CD4-positive, alpha-beta T cell (primary cell): ENCODE results near the gene DIAPH1. TPM values are rescaled to one million over a fixed set of nuclear protein-coding genes. Genes with fewer than 3 reads are reported as not detected.

Source experiments
- ATAC-seq: fragments of 200-7000 bp; cut with Tn5 transposase; one replicate; pipeline ENCODE4 v1.10.0; 2022; ENCODE audit warnings: mild to moderate bottlenecking; ENCODE audit not compliant: poor library complexity
- CTCF ChIA-PET: fragments of 350-600 bp; sonication (Branson Sonifier 250); formaldehyde crosslinking; loops from one replicate; lab custom pipeline; 2021; ENCODE audit warnings: antibody characterized with exemption, inconsistent platforms; lab: Charles Lee
- POLR2A ChIA-PET: fragments of 350-600 bp; sonication (Branson Sonifier 250); formaldehyde crosslinking; loops from one replicate; lab custom pipeline; 2021; ENCODE audit warnings: antibody characterized with exemption, inconsistent platforms; lab: Charles Lee
- DNase-seq, 14 experiments: peaks; one replicate each; pipeline ENCODE4 v3.0.0-alpha.2; 2013 to 2020; ENCODE audit warnings: mixed read lengths in 2 of 14
- H3K27ac ChIP-seq, 2 donors: one replicate each; pipeline versions ENCODE4 v1.5.1 to v1.7.0; 2013; ENCODE audit warnings: low read length in 2 of 2, low read depth in 1 of 2, mild to moderate bottlenecking in 1 of 2
- H3K27me3 ChIP-seq, 2 experiments: 1 replicate in 1 of 2; 2 replicates in 1 of 2; pipeline versions ENCODE4 v1.6.1 to v1.7.0; 2013; ENCODE audit warnings: low read length in 2 of 2, control low read depth in 1 of 2, mild to moderate bottlenecking in 1 of 2, moderate library complexity in 1 of 2; ENCODE audit not compliant: insufficient read depth in 2 of 2, control insufficient read depth in 1 of 2
- H3K36me3 ChIP-seq: one replicate; pipeline ENCODE4 v1.6.1; 2013; ENCODE audit warnings: low read length, control low read depth; ENCODE audit not compliant: insufficient read depth
- H3K4me1 ChIP-seq: one replicate; pipeline ENCODE4 v1.6.1; 2013; ENCODE audit warnings: low read length, control low read depth; ENCODE audit not compliant: insufficient read depth
- H3K4me3 ChIP-seq: one replicate; pipeline ENCODE4 v1.5.1; 2013; ENCODE audit warnings: mild to moderate bottlenecking, low read length, moderate library complexity
- H3K9me3 ChIP-seq, 2 experiments: 1 replicate in 1 of 2; 2 replicates in 1 of 2; pipeline versions ENCODE4 v1.6.1 to v1.7.0; 2013; ENCODE audit warnings: low read length in 2 of 2, mild to moderate bottlenecking in 2 of 2, control low read depth in 1 of 2, moderate library complexity in 1 of 2; ENCODE audit not compliant: control insufficient read depth in 1 of 2, insufficient read depth in 1 of 2
- H3K27ac Mint-ChIP-seq: one replicate; pipeline ENCODE4 v1.8.0; 2020; ENCODE audit warnings: mixed read lengths
- H3K27me3 Mint-ChIP-seq: one replicate; pipeline ENCODE4 v1.8.0; 2021; ENCODE audit warnings: mixed read lengths
- H3K36me3 Mint-ChIP-seq: one replicate; pipeline ENCODE4 v1.8.0; 2021; ENCODE audit warnings: low read depth, mixed read lengths
- H3K4me1 Mint-ChIP-seq: one replicate; pipeline ENCODE4 v1.8.0; 2021; ENCODE audit warnings: low read depth, mixed read lengths
- H3K4me3 Mint-ChIP-seq: one replicate; pipeline ENCODE4 v1.8.0; 2020; ENCODE audit warnings: mild to moderate bottlenecking, mixed read lengths
- H3K9me3 Mint-ChIP-seq: one replicate; pipeline ENCODE4 v1.8.0; 2020; ENCODE audit warnings: mixed read lengths
- intact Hi-C, 2 experiments: fragments of 100-400 bp; cut with DNase I in 1 of 2; cut with micrococcal nuclease in 1 of 2; formaldehyde crosslinking; loops; one replicate each; pipeline versions ENCODE4 v1.15.1 to v1.9.0; 2023 to 2025; cut with DNase I, micrococcal nuclease
- total RNA-seq, 174 experiments: library from RNA in 2 of 174; stranded (reverse) in 2 of 174; gene quantifications; one replicate each; pipeline ENCODE4 v1.2.3 and lab custom pipeline; 2021 to 2026
- TF ChIP-seq, protein P1 (sequence below): fragments of 200-600 bp; IDR thresholded peaks from one replicate; pipeline ENCODE4 v1.8.0; 2022; ENCODE audit warnings: antibody characterized with exemption, mild to moderate bottlenecking

Gene DIAPH1
- total RNA-seq, 2 experiments from 2014 or later: 159 to 161 TPM

DNA sequence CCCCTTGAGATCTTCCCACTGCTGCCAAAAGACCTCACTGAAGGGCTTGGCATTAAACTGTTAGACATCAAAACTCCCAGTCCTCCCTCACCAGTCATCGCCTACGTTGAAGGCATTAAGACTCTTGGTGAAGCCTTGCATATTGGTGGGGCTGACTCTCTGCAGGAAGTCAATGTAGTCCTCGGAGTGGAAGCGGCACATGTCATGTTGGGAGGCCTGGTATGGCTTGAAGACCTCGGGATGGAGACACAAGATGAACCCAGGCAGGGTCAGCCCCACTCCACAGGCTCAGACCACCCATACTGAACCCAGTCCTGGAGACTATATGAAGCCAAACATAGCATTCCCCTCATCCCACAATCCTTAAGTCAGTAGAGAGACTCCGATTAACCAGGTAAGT, 15.9 kb upstream of the DIAPH1 start:
- peaks cover 46% of the 10 kb centered on the region for H3K4me1 Mint-ChIP-seq
- peaks cover 42% of the 10 kb centered on the region for H3K4me1 ChIP-seq
- H3K36me3 Mint-ChIP-seq: peaks cover 57% of the 10 kb centered on the region
- no peaks in the 10 kb centered on the region for H3K9me3 Mint-ChIP-seq
- H3K4me3 ChIP-seq: no peak overlapping the region
- peak overlapping the region; percentile 28 for H3K27ac Mint-ChIP-seq
- TF ChIP-seq, protein P1, sequence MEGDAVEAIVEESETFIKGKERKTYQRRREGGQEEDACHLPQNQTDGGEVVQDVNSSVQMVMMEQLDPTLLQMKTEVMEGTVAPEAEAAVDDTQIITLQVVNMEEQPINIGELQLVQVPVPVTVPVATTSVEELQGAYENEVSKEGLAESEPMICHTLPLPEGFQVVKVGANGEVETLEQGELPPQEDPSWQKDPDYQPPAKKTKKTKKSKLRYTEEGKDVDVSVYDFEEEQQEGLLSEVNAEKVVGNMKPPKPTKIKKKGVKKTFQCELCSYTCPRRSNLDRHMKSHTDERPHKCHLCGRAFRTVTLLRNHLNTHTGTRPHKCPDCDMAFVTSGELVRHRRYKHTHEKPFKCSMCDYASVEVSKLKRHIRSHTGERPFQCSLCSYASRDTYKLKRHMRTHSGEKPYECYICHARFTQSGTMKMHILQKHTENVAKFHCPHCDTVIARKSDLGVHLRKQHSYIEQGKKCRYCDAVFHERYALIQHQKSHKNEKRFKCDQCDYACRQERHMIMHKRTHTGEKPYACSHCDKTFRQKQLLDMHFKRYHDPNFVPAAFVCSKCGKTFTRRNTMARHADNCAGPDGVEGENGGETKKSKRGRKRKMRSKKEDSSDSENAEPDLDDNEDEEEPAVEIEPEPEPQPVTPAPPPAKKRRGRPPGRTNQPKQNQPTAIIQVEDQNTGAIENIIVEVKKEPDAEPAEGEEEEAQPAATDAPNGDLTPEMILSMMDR: no peak
- H3K9me3 ChIP-seq: no peaks in the 10 kb centered on the region
- no peaks in the 10 kb centered on the region for H3K27me3 Mint-ChIP-seq
- no peak for DNase-seq
- intact Hi-C loops: loop anchor here in 1 of 2 experiments (5.0 kb wide), 1 partner anchor 42 kb away; no protein-coding TSS in a partner anchor
- peak overlapping the region; percentile 92 for H3K4me3 Mint-ChIP-seq
- ChIA-PET POLR2A (interaction anchor here (4.7 to 8.8 kb wide), 2 partner anchors 16 to 17 kb away, joined by 73 to 100 read pairs; partner anchors contain the start of genes DIAPH1 and FCHSD1), CTCF (interaction anchor here (6.2 to 6.3 kb wide), 2 partner anchors 15 to 42 kb away, joined by 43 to 77 read pairs; partner anchors contain the start of gene DIAPH1)
- ATAC-seq: no peak
- no peak overlapping the region for H3K27ac ChIP-seq
- peaks cover 33% of the 10 kb centered on the region for H3K36me3 ChIP-seq
- H3K27me3 ChIP-seq: no peaks in the 10 kb centered on the region

GRCh38 chr5:141633871-141634561, 15.2 kb upstream of the DIAPH1 start:
- Histone ChIP-seq H3K4me1 (peaks cover 42% of the 10 kb centered on the region), H3K36me3 (peaks cover 39% of the 10 kb centered on the region), H3K27ac (no peak overlapping the region), H3K27me3 (no peaks in the 10 kb centered on the region), H3K4me3 (no peak overlapping the region), H3K9me3 (no peaks in the 10 kb centered on the region)
- ChIA-PET CTCF (interaction anchor here (0.7 to 6.3 kb wide), 5 partner anchors 10 to 1150 kb away, joined by 3 to 77 read pairs (median 9); partner anchors contain the start of gene DIAPH1), POLR2A (interaction anchor here (1.5 to 8.8 kb wide), 3 partner anchors 10 to 17 kb away, joined by 4 to 100 read pairs (median 7); partner anchors contain the start of genes DIAPH1 and FCHSD1)
- H3K9me3 Mint-ChIP-seq: no peaks in the 10 kb centered on the region
- H3K4me3 Mint-ChIP-seq: no peak overlapping the region
- H3K27me3 Mint-ChIP-seq: no peaks in the 10 kb centered on the region
- DNase-seq: no peak
- no peak for ATAC-seq
- TF ChIP-seq, protein P1: no peak
- peaks cover 64% of the 10 kb centered on the region for H3K36me3 Mint-ChIP-seq
- H3K4me1 Mint-ChIP-seq: peaks cover 53% of the 10 kb centered on the region
- peak overlapping the region; percentile 19 for H3K27ac Mint-ChIP-seq
- intact Hi-C loops: no loop called here

DNA sequence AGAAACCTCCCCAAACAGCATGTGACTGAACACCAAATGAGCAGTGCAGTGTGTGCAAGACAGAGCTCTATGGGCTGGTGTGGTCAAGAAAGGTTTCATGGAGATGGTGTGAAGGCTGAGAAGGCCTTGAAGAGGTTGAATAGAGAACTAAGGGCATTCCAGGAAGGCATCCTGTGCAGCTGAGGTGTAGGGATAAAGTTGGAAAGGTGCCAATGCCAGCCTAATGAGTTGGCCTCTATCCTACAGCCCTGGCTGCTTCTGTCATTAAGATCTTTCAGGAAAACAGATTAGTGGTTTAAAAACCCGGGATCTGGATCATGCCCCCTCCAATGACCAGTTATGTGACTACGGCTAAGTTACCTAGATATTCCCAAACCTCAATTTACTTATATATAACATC, 13.8 kb upstream of the DIAPH1 start:
- TF ChIP-seq, protein P1: no peak
- H3K4me1 ChIP-seq: peaks cover 29% of the 10 kb centered on the region
- no peaks in the 10 kb centered on the region for H3K27me3 ChIP-seq
- H3K4me3 Mint-ChIP-seq: no peak overlapping the region
- no peak overlapping the region for H3K27ac ChIP-seq
- ChIA-PET CTCF (interaction anchor here (2.0 to 6.3 kb wide), 4 partner anchors 13 to 69 kb away, joined by 9 to 77 read pairs (median 30); partner anchors contain the start of gene DIAPH1), POLR2A (interaction anchor here (1.0 to 8.8 kb wide), 4 partner anchors 14 to 40 kb away, joined by 3 to 100 read pairs (median 8); partner anchors contain the start of genes DIAPH1 and FCHSD1)
- no peaks in the 10 kb centered on the region for H3K27me3 Mint-ChIP-seq
- DNase-seq (no peak), ATAC-seq (no peak)
- no peaks in the 10 kb centered on the region for H3K9me3 Mint-ChIP-seq
- H3K36me3 Mint-ChIP-seq: peaks cover 73% of the 10 kb centered on the region
- H3K27ac Mint-ChIP-seq: no peak overlapping the region
- H3K4me3 ChIP-seq: no peak overlapping the region
- H3K4me1 Mint-ChIP-seq: peaks cover 50% of the 10 kb centered on the region
- peaks cover 49% of the 10 kb centered on the region for H3K36me3 ChIP-seq
- no peaks in the 10 kb centered on the region for H3K9me3 ChIP-seq
- intact Hi-C loops: no loop called here
